Mammary epithelial cell (primary cell): Measurements from ENCODE around the gene ZNF683.

Experiments
- EZH2 ChIP-seq: IDR thresholded peaks from 2 replicates; pipeline ENCODE4 v1.6.1; 2012; ENCODE audit warnings: low read length, inconsistent platforms, borderline replicate concordance
- TF ChIP-seq, protein P1 (sequence below), 2 donors: IDR thresholded peaks in 1 of 2; conservative IDR thresholded peaks in 1 of 2; 2 replicates each; pipeline ENCODE4 v1.5.1; 2011 to 2012; ENCODE audit warnings: inconsistent platforms in 2 of 2, low read length in 2 of 2, mild to moderate bottlenecking in 2 of 2, control low read depth in 1 of 2, low read depth in 1 of 2; ENCODE audit not compliant: insufficient read depth in 1 of 2; ENCODE audit errors: extremely low read depth in 1 of 2

GRCh38 chr1:26322042-26322331, 50.6 kb downstream of the ZNF683 start:
- TF ChIP-seq EZH2 = no peak
- TF ChIP-seq, protein P1, sequence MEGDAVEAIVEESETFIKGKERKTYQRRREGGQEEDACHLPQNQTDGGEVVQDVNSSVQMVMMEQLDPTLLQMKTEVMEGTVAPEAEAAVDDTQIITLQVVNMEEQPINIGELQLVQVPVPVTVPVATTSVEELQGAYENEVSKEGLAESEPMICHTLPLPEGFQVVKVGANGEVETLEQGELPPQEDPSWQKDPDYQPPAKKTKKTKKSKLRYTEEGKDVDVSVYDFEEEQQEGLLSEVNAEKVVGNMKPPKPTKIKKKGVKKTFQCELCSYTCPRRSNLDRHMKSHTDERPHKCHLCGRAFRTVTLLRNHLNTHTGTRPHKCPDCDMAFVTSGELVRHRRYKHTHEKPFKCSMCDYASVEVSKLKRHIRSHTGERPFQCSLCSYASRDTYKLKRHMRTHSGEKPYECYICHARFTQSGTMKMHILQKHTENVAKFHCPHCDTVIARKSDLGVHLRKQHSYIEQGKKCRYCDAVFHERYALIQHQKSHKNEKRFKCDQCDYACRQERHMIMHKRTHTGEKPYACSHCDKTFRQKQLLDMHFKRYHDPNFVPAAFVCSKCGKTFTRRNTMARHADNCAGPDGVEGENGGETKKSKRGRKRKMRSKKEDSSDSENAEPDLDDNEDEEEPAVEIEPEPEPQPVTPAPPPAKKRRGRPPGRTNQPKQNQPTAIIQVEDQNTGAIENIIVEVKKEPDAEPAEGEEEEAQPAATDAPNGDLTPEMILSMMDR (conservative IDR thresholded peaks at IDR 0.05 in 1 of 2, IDR thresholded peaks at IDR 0.05 in 1 of 2; ENCODE audit: extremely low read depth in 1 of 2, insufficient read depth in 1 of 2, low read depth in 1 of 2, low read length in 2 of 2) = no peak
